GM23248 (cell line): ENCODE measurements around the gene RHEB.

Source experiments
- EZH2 ChIP-seq: fragments of 200-600 bp; sonication (generic); IDR thresholded peaks from 2 replicates; pipeline ENCODE4 v1.6.1; 2018; ENCODE audit warnings: antibody characterized with exemption, mild to moderate bottlenecking; ENCODE audit not compliant: insufficient read depth, poor library complexity, severe bottlenecking
- EZH2phosphoT487 ChIP-seq: fragments of 200-600 bp; sonication (generic); IDR thresholded peaks from 2 replicates; pipeline ENCODE4 v1.6.1; 2018; ENCODE audit warnings: antibody characterized with exemption, moderate library complexity, mild to moderate bottlenecking, low read depth; ENCODE audit not compliant: insufficient read depth

DNA sequence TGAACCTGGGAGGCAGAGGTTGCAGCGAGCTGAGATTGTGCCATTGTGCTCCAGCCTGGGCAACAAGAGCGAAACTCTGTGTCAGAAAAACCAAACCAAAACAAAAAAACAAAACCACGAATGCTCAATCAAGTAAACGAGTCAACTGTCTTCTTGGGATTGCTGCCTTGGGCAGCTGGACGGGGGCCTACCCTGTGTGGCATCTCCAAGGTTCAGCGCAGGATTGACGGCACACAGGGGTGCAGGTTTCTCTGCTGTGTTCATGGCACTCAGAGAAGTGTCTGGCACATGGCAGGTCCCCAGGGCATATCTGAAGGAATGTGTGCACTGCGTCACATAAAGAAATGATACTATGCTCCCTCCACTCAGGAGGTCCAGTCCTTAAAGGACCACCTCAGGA, 54.5 kb downstream of the RHEB start:
- no peak for TF ChIP-seq EZH2
- no peak for TF ChIP-seq EZH2phosphoT487
